HCT116 (cell line): ENCODE data around the gene MBP. TPM values are rescaled to one million over a fixed set of nuclear protein-coding genes. Genes with fewer than 3 reads are reported as not detected.

ENCODE experiments used
- ATAC-seq: fragments of 200-7000 bp; cut with Tn5 transposase; 2 replicates; pipeline ENCODE4 v1.9.1; 2020; ENCODE audit warnings: mild to moderate bottlenecking, moderate library complexity
- BruUV-seq: library from RNA; stranded (reverse); fragments of 400-500 nt; replicated peaks from 2 replicates; lab custom pipeline; 2021; lab: Mats Ljungman, UMichigan
- CTCF ChIA-PET: fragments of 300-600 bp; sonication (Branson Sonifier 250); formaldehyde crosslinking; loops from one replicate; lab custom pipeline; 2021; ENCODE audit warnings: antibody characterized with exemption; lab: Charles Lee
- POLR2A ChIA-PET: fragments of 300-600, 350-600 bp; sonication (Branson Sonifier 250); formaldehyde crosslinking; loops from one replicate; lab custom pipeline; 2021; ENCODE audit warnings: antibody characterized with exemption; lab: Charles Lee
- RAD21 ChIA-PET, 2 experiments: fragments of 300-600 bp; sonication (Branson Sonifier 250); formaldehyde crosslinking; loops; one replicate each; lab custom pipeline; 2023; ENCODE audit warnings: low total read pairs in 2 of 2; ENCODE audit not compliant: uncharacterized antibody in 2 of 2, unreplicated experiment in 2 of 2, low non-redundant PET in 1 of 2; lab: Charles Lee
- DNase-seq: peaks from one replicate; pipeline ENCODE4 v3.0.0-alpha.2; 2010; ENCODE audit warnings: low read depth, low spot score
- H2AFZ ChIP-seq: fragments of 200-600 bp; shearing (Covaris generic), sonication (generic); 2 replicates; pipeline ENCODE4 v1.6.1; 2017; ENCODE audit warnings: low read depth, mixed run types, mixed read lengths, antibody characterized with exemption, low read length; ENCODE audit not compliant: poor library complexity, severe bottlenecking
- H3K27ac ChIP-seq: 2 replicates; pipeline ENCODE4 v1.5.1; 2012; ENCODE audit warnings: low read depth, low read length
- H3K27me3 ChIP-seq: fragments of 200-600 bp; sonication (generic); 2 replicates; pipeline ENCODE4 v1.6.1; 2016; ENCODE audit warnings: mixed run types, low read length, mixed read lengths; ENCODE audit not compliant: insufficient read depth
- H3K36me3 ChIP-seq, 2 experiments: fragments of 200-500 bp in 1 of 2; fragments of 200-600 bp in 1 of 2; sonication (Bioruptor generic) in 1 of 2; sonication (generic) in 1 of 2; 2 replicates each; pipeline versions ENCODE4 v1.5.1 to v1.6.1; 2014 to 2016; ENCODE audit warnings: low read length in 2 of 2, inconsistent platforms in 1 of 2, mixed read lengths in 1 of 2, mixed run types in 1 of 2; ENCODE audit not compliant: insufficient read depth in 2 of 2, control insufficient read depth in 1 of 2
- H3K4me1 ChIP-seq, 2 experiments: fragments of 200-600 bp in 1 of 2; sonication (generic) in 1 of 2; 2 replicates each; pipeline versions ENCODE4 v1.5.1 to v1.6.1; 2012 to 2017; ENCODE audit warnings: low read length in 2 of 2, inconsistent platforms in 1 of 2, mild to moderate bottlenecking in 1 of 2, mixed read lengths in 1 of 2, mixed run types in 1 of 2, moderate library complexity in 1 of 2; ENCODE audit not compliant: insufficient read depth in 2 of 2, control insufficient read depth in 1 of 2
- H3K4me2 ChIP-seq: fragments of 200-600 bp; sonication (generic); 2 replicates; pipeline ENCODE4 v1.6.1; 2017; ENCODE audit warnings: mixed run types, low read length, mixed read lengths
- H3K4me3 ChIP-seq, 2 experiments: fragments of 200-600 bp in 1 of 2; sonication (generic) in 1 of 2; replicated peaks in 1 of 2; 2 replicates each; pipeline ENCODE4 v1.5.1; 2011 to 2016; ENCODE audit warnings: low read length in 2 of 2, control low read depth in 1 of 2, low read depth in 1 of 2, mild to moderate bottlenecking in 1 of 2, mixed read lengths in 1 of 2, mixed run types in 1 of 2
- H3K79me2 ChIP-seq: fragments of 200-600 bp; sonication (generic); 2 replicates; pipeline ENCODE4 v1.6.1; 2017; ENCODE audit warnings: mild to moderate bottlenecking, mixed run types, low read length, moderate library complexity, mixed read lengths; ENCODE audit not compliant: insufficient read depth
- H3K9ac ChIP-seq: fragments of 200-600 bp; sonication (generic); 2 replicates; pipeline ENCODE4 v1.6.1; 2016; ENCODE audit warnings: low read length, mixed read lengths
- H3K9me2 ChIP-seq: fragments of 200-600 bp; sonication (generic), shearing (Covaris generic); 2 replicates; pipeline ENCODE4 v1.6.1; 2017; ENCODE audit warnings: mixed run types, mild to moderate bottlenecking, moderate library complexity; ENCODE audit not compliant: insufficient read depth
- H3K9me3 ChIP-seq, 2 experiments: fragments of 200-500 bp in 1 of 2; fragments of 200-600 bp in 1 of 2; sonication (Bioruptor generic) in 1 of 2; sonication (generic) in 1 of 2; 2 replicates each; pipeline ENCODE4 v1.6.1; 2014 to 2017; ENCODE audit warnings: low read length in 2 of 2, mixed read lengths in 2 of 2, inconsistent platforms in 1 of 2, low read depth in 1 of 2, mild to moderate bottlenecking in 1 of 2, mixed run types in 1 of 2, moderate library complexity in 1 of 2; ENCODE audit not compliant: control insufficient read depth in 1 of 2, insufficient read depth in 1 of 2
- H4K20me1 ChIP-seq: fragments of 200-600 bp; sonication (generic), shearing (Covaris generic); 2 replicates; pipeline ENCODE4 v1.6.1; 2017; ENCODE audit warnings: mixed run types, mild to moderate bottlenecking, moderate library complexity; ENCODE audit not compliant: insufficient read depth
- ATF3 ChIP-seq: IDR thresholded peaks from 2 replicates; pipeline ENCODE4 v1.6.1; 2012
- CBX3 ChIP-seq: IDR thresholded peaks from 2 replicates; pipeline ENCODE4 v1.6.1; 2012; ENCODE audit warnings: low read depth
- CEBPB ChIP-seq: IDR thresholded peaks from 2 replicates; pipeline ENCODE4 v1.6.1; 2012; ENCODE audit warnings: low read depth
- EGR1 ChIP-seq: IDR thresholded peaks from 2 replicates; pipeline ENCODE4 v1.6.1; 2012; ENCODE audit warnings: low read depth
- EZH2 ChIP-seq: fragments of 200-600 bp; sonication (generic); IDR thresholded peaks from 2 replicates; pipeline ENCODE4 v1.6.1; 2017; ENCODE audit warnings: antibody characterized with exemption, mixed run types
- EZH2phosphoT487 ChIP-seq: fragments of 200-600 bp; IDR thresholded peaks from 2 replicates; pipeline ENCODE4 v1.6.1; 2018; ENCODE audit warnings: antibody characterized with exemption, borderline replicate concordance
- FOSL1 ChIP-seq: IDR thresholded peaks from 2 replicates; pipeline ENCODE4 v1.6.1; 2012; ENCODE audit warnings: low read depth
- JUND ChIP-seq: IDR thresholded peaks from 2 replicates; pipeline ENCODE4 v1.6.1; 2012
- POLR2A ChIP-seq: IDR thresholded peaks from 2 replicates; pipeline ENCODE4 v1.7.0; 2011; ENCODE audit warnings: borderline replicate concordance; ENCODE audit not compliant: insufficient read depth, insufficient read length; ENCODE audit errors: extremely low read depth
- REST ChIP-seq: IDR thresholded peaks from 2 replicates; pipeline ENCODE4 v1.6.1; 2012; ENCODE audit warnings: low read depth
- SP1 ChIP-seq: IDR thresholded peaks from 2 replicates; pipeline ENCODE4 v1.6.1; 2012; ENCODE audit warnings: low read depth
- SRF ChIP-seq: IDR thresholded peaks from 2 replicates; pipeline ENCODE4 v1.6.1; 2012; ENCODE audit warnings: low read depth
- TCF7L2 ChIP-seq: IDR thresholded peaks from 2 replicates; pipeline ENCODE4 v1.7.0; 2011; ENCODE audit warnings: borderline replicate concordance, inconsistent platforms; ENCODE audit not compliant: insufficient read depth, insufficient read length; ENCODE audit errors: extremely low read depth
- ZBTB33 ChIP-seq: IDR thresholded peaks from 2 replicates; pipeline ENCODE4 v1.6.1; 2011; ENCODE audit warnings: mild to moderate bottlenecking, low read length, moderate library complexity; ENCODE audit not compliant: insufficient replicate concordance; ENCODE audit errors: extremely low read depth
- ZFX ChIP-seq: fragments of 450-650 bp; IDR thresholded peaks from 2 replicates; pipeline ENCODE4 v1.6.1; 2017
- ZNF274 ChIP-seq: fragments of 200-500 bp; sonication (Bioruptor generic); IDR thresholded peaks from 2 replicates; pipeline ENCODE4 v1.6.1; 2014; ENCODE audit warnings: mild to moderate bottlenecking, low read depth, low read length, inconsistent platforms
- intact Hi-C: fragments of 100-400 bp; cut with micrococcal nuclease; formaldehyde crosslinking; loops from 2 replicates; pipeline ENCODE4 v1.10.0; 2022
- total RNA-seq: library from RNA; stranded (reverse); gene quantifications from one replicate; pipeline ENCODE4 v1.2.1, GENCODE V29; 2021; ENCODE audit not compliant: unreplicated experiment

MBP gene
- total RNA-seq, 1 experiment from 2014 or later, result 34.9 TPM

GRCh38 chr18:77066101-77066500 is 66.5 kb downstream of the MBP start:
- peaks cover 0 to 13% of the 10 kb centered on the region in 2 experiments; a peak in 1 of 4 replicates for H3K36me3 ChIP-seq
- no peaks in the 10 kb centered on the region for H3K9me3 ChIP-seq
- POLR2A ChIA-PET, result no interaction called here
- H3K4me1 ChIP-seq, result peaks cover 55 to 81% of the 10 kb centered on the region in 2 experiments
- peak overlapping the region; percentile 67 for H3K27ac ChIP-seq
- RAD21 ChIA-PET, result no interaction called here
- peaks cover 28% of the 10 kb centered on the region; the same call in 1 of the 2 replicates for H3K79me2 ChIP-seq
- intact Hi-C loops, result loop anchor here (2.0 to 5.0 kb wide), 3 partner anchors 67 to 244 kb away; partner anchors contain the start of genes MBP and ZNF236
- no peaks in the 10 kb centered on the region for H4K20me1 ChIP-seq
- no peaks in the 10 kb centered on the region for H3K27me3 ChIP-seq
- BruUV-seq, result no TSS peak
- CTCF ChIA-PET, result interaction anchor here (0.7 kb wide), 1 partner anchor 30 kb away, joined by 3 read pairs; no protein-coding TSS in a partner anchor
- no peaks in the 10 kb centered on the region for H3K9me2 ChIP-seq
- H3K4me2 ChIP-seq, result peak overlapping the region; percentile 77
- H3K4me3 ChIP-seq, result no peak overlapping the region
- TF ChIP-seq POLR2A, result no peak
- TF ChIP-seq SP1, result no peak
- TF ChIP-seq REST, result no peak
- no peak for TF ChIP-seq FOSL1
- no peak for TF ChIP-seq EGR1
- TF ChIP-seq ATF3, result no peak
- TF ChIP-seq CEBPB, result no peak
- TF ChIP-seq EZH2phosphoT487, result no peak
- TF ChIP-seq ZNF274, result no peak
- no peak for TF ChIP-seq ZFX
- TF ChIP-seq SRF, result no peak
- no peak for TF ChIP-seq TCF7L2
- TF ChIP-seq EZH2, result no peak
- TF ChIP-seq CBX3, result no peak
- no peak for TF ChIP-seq ZBTB33
- no peak for TF ChIP-seq JUND
- TF ChIP-seq, all 23 proteins: peak for 0
- Histone ChIP-seq H3K9ac (peak overlapping the region; percentile 45), H2AFZ (no peak overlapping the region)
- DNase-seq (no peak), ATAC-seq (no peak)
